Thoracic aorta (tissue), 2 donors: Measurements from ENCODE around the gene ALDH1L2. TPM values are rescaled to one million over a fixed set of nuclear protein-coding genes. Genes with fewer than 3 reads are reported as not detected.

Experiments
- ATAC-seq: fragments of 150-250 bp; one replicate; pipeline ENCODE4 v1.8.0; 2017; ENCODE audit warnings: low read depth; ENCODE audit not compliant: insufficient number of reproducible peaks, low FRiP score
- DNase-seq: peaks from one replicate; pipeline ENCODE4 v3.0.0-alpha.2; 2020; ENCODE audit warnings: low spot score
- H3K27ac ChIP-seq, 2 donors: fragments of 200-600 bp; sonication (generic); 1 replicate in 1 of 2; 2 replicates in 1 of 2; pipeline ENCODE4 v1.5.1; 2016; ENCODE audit warnings: mild to moderate bottlenecking in 2 of 2, moderate library complexity in 2 of 2
- H3K27me3 ChIP-seq: fragments of 200-600 bp; sonication (generic); replicated peaks from 2 replicates; pipeline ENCODE4 v1.6.0; 2016; ENCODE audit warnings: mild to moderate bottlenecking; ENCODE audit not compliant: insufficient read depth
- H3K36me3 ChIP-seq: fragments of 200-600 bp; sonication (generic); one replicate; pipeline ENCODE4 v1.5.1; 2016
- H3K4me1 ChIP-seq, 2 donors: fragments of 200-600 bp; sonication (generic); 1 replicate in 1 of 2; 2 replicates in 1 of 2; pipeline versions ENCODE4 v1.5.1 to v1.6.0; 2016; ENCODE audit warnings: low read depth in 2 of 2, mild to moderate bottlenecking in 1 of 2; ENCODE audit not compliant: control insufficient read depth in 1 of 2
- H3K4me3 ChIP-seq: fragments of 200-600 bp; sonication (generic); 2 replicates; pipeline ENCODE4 v1.5.1; 2016; ENCODE audit warnings: mild to moderate bottlenecking
- H3K9me3 ChIP-seq: fragments of 200-600 bp; sonication (generic); 2 replicates; pipeline ENCODE4 v1.5.1; 2016
- total RNA-seq, 2 donors: library from RNA; depleted of rRNA; stranded (reverse); fragments of >200 nt; gene quantifications; one replicate each; pipeline versions ENCODE4 v1.1.0 to v1.2.3, GENCODE V29; 2016
- TF ChIP-seq, protein P1 (sequence below): fragments of 200-600 bp; sonication (generic); IDR thresholded peaks from one replicate; pipeline ENCODE4 v1.5.1; 2019; ENCODE audit warnings: antibody characterized with exemption

The ALDH1L2 gene
- total RNA-seq, 2 donors from 2014 or later = 16.5 to 21.1 TPM

DNA sequence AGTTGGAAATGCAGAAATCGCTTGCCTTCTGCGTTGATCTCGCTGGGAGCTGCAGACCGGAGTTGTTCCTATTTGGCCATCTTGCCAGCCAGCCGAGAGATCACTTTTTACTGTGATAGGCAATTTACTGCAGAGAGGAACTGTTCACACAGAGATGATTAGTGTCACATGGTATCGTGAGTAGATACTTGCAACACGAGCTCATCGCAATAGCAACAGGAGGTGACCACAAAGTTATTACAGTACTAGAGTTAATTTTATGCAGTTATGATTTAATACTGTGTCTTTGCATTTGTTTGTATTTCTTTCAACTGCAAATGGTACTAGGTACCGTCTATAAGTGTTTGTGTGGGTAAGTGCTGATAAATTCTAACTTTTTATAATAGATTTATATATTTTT lies 70.4 kb downstream of the ALDH1L2 start:
- H3K4me3 ChIP-seq = no peak overlapping the region
- no peaks in the 10 kb centered on the region for H3K27me3 ChIP-seq
- H3K36me3 ChIP-seq = peaks cover 5% of the 10 kb centered on the region
- H3K27ac ChIP-seq = no peak overlapping the region
- no peaks in the 10 kb centered on the region for H3K4me1 ChIP-seq
- no peaks in the 10 kb centered on the region for H3K9me3 ChIP-seq
- DNase-seq (no peak), ATAC-seq (no peak)
- TF ChIP-seq, protein P1, sequence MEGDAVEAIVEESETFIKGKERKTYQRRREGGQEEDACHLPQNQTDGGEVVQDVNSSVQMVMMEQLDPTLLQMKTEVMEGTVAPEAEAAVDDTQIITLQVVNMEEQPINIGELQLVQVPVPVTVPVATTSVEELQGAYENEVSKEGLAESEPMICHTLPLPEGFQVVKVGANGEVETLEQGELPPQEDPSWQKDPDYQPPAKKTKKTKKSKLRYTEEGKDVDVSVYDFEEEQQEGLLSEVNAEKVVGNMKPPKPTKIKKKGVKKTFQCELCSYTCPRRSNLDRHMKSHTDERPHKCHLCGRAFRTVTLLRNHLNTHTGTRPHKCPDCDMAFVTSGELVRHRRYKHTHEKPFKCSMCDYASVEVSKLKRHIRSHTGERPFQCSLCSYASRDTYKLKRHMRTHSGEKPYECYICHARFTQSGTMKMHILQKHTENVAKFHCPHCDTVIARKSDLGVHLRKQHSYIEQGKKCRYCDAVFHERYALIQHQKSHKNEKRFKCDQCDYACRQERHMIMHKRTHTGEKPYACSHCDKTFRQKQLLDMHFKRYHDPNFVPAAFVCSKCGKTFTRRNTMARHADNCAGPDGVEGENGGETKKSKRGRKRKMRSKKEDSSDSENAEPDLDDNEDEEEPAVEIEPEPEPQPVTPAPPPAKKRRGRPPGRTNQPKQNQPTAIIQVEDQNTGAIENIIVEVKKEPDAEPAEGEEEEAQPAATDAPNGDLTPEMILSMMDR = no peak

GRCh38 chr12:105001476-105001875 lies 82.8 kb downstream of the ALDH1L2 start:
- Histone ChIP-seq H3K36me3 (no peaks in the 10 kb centered on the region), H3K4me3 (no peak overlapping the region), H3K27ac (no peak overlapping the region), H3K27me3 (no peaks in the 10 kb centered on the region), H3K9me3 (no peaks in the 10 kb centered on the region), H3K4me1 (no peaks in the 10 kb centered on the region)
- DNase-seq (no peak), ATAC-seq (no peak)
- TF ChIP-seq, protein P1 = no peak

GRCh38 chr12:104999347-104999685 lies 84.9 kb downstream of the ALDH1L2 start:
- DNase-seq (no peak), ATAC-seq (no peak)
- no peaks in the 10 kb centered on the region for H3K9me3 ChIP-seq
- no peak overlapping the region for H3K27ac ChIP-seq
- no peak overlapping the region for H3K4me3 ChIP-seq
- TF ChIP-seq, protein P1 = no peak
- H3K36me3 ChIP-seq = no peaks in the 10 kb centered on the region
- no peaks in the 10 kb centered on the region for H3K4me1 ChIP-seq
- H3K27me3 ChIP-seq = no peaks in the 10 kb centered on the region

DNA sequence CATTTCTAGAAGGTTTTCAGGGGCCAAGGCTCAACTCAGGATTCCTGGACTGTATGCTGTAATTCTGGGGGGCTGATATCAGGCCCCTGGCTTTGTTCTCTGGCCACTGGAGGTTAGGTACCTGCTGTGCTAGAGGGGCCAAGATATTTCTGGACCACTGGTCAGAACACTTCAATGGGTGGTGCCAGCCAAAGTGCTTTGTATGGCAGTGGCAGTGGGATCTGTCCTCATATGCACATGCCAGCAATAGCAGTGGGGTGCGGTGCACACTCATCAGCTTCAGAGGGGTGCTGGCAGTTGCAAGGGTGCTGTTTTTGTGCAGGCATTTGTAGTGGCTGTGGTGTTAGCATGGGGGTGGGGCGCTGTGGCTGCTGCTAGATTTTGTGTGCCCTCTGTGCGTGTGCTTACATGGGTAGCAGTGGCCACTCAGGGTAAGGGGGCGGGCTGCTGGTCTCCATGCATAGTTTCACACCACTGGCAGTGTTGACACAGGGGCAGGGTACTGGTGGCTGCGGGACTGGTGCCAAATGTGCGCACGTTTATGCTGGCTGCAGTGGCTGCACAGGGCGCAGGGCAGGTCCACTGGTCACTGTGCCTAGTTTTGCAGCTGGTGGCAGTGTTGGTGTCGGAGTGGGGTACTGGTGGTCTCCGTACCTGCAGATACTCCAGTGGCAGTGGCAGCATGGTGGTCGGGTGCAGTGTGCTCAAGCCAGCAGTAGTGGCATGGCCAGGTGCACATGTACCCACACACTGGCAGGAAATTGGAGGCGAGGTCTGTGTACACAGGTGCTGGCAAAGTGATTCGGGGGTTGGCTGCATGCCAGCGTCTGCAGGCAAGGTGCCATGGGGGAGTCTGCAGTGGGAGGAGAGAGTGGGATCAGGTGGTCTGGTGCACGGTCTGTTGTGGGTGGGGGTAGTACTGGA lies 85.6 kb downstream of the ALDH1L2 start:
- DNase-seq = no peak
- no peaks in the 10 kb centered on the region for H3K27me3 ChIP-seq
- TF ChIP-seq, protein P1 = no peak
- H3K27ac ChIP-seq = no peak overlapping the region
- no peak overlapping the region for H3K4me3 ChIP-seq
- no peaks in the 10 kb centered on the region for H3K4me1 ChIP-seq
- no peaks in the 10 kb centered on the region for H3K36me3 ChIP-seq
- no peaks in the 10 kb centered on the region for H3K9me3 ChIP-seq
- no peak for ATAC-seq

- no peak overlapping the region for H3K4me3 ChIP-seq
- H3K27ac ChIP-seq = no peak overlapping the region
- H3K9me3 ChIP-seq = no peaks in the 10 kb centered on the region
- no peaks in the 10 kb centered on the region for H3K27me3 ChIP-seq
- TF ChIP-seq, protein P1 = no peak
- DNase-seq (no peak), ATAC-seq (no peak)
- H3K36me3 ChIP-seq = no peaks in the 10 kb centered on the region
- H3K4me1 ChIP-seq = no peaks in the 10 kb centered on the region
These were observed 86.7 kb downstream of the ALDH1L2 start for GRCh38 chr12:104997541-104997940.
